WTC11 (cell line): ENCODE measurements around the gene CAMKMT.

Experiments used
- CREM ChIP-seq: sonication (generic); formaldehyde crosslinking; IDR thresholded peaks from 2 replicates; pipeline ENCODE4 v1.8.1; 2022; ENCODE audit warnings: mild to moderate bottlenecking, missing genetic modification reagents, moderate library complexity
- CTCF ChIP-seq: fragments of 200-600 bp; IDR thresholded peaks from 2 replicates; pipeline ENCODE4 v1.8.0; 2022; ENCODE audit warnings: antibody characterized with exemption
- GABPB1 ChIP-seq: sonication (generic); formaldehyde crosslinking; IDR thresholded peaks from 2 replicates; pipeline ENCODE4 v1.8.1; 2023; ENCODE audit warnings: mild to moderate bottlenecking, missing genetic modification reagents
- SMAD3 ChIP-seq: sonication (generic); formaldehyde crosslinking; IDR thresholded peaks from 2 replicates; pipeline ENCODE4 v1.8.0; 2022; ENCODE audit warnings: missing genetic modification reagents, mild to moderate bottlenecking, borderline replicate concordance
- ZNF263 ChIP-seq: sonication (generic); formaldehyde crosslinking; IDR thresholded peaks from 2 replicates; pipeline ENCODE4 v1.8.1; 2022; ENCODE audit warnings: low read depth, mild to moderate bottlenecking, moderate library complexity, missing genetic modification reagents
- TF ChIP-seq, protein P1 (sequence below): fragments of 250-450 bp; sonication (Bioruptor Pico); IDR thresholded peaks from 2 replicates; pipeline ENCODE4 v2.1.2; 2022; ENCODE audit warnings: mild to moderate bottlenecking, moderate library complexity

DNA sequence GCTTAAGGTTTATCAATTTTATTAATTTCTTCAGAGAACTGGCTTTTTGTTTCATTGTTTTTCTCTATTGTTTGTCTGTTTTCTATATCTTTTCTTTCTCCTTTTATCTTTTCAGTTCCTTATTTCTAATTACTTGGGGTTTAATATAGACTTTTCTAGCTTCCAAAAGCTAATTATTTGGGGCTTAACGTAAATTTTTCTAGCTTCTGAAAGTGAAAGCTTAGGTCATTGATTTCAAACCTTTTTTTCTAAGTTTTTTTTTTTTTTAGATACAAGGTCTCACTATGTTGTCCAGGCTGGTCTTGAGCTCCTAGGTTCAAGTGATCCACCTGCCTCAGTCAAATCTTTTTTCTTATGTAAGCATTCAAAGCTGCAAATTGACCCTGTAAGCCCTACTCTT is 266.6 kb downstream of the CAMKMT start:
- TF ChIP-seq ZNF263 (CRISPR knock-in tag) = no peak
- TF ChIP-seq GABPB1 (CRISPR knock-in tag) = no peak
- TF ChIP-seq CREM (CRISPR knock-in tag) = no peak
- no peak for TF ChIP-seq CTCF
- TF ChIP-seq, protein P1, sequence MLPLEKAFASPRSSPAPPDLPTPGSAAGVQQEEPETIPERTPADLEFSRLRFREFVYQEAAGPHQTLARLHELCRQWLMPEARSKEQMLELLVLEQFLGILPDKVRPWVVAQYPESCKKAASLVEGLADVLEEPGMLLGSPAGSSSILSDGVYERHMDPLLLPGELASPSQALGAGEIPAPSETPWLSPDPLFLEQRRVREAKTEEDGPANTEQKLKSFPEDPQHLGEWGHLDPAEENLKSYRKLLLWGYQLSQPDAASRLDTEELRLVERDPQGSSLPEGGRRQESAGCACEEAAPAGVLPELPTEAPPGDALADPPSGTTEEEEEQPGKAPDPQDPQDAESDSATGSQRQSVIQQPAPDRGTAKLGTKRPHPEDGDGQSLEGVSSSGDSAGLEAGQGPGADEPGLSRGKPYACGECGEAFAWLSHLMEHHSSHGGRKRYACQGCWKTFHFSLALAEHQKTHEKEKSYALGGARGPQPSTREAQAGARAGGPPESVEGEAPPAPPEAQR (CRISPR knock-in tag) = no peak
- TF ChIP-seq SMAD3 (CRISPR knock-in tag) = no peak
